Endothelial cell of umbilical vein (primary cell): ENCODE results near the gene CCDC57.

Experiments used
- CTCF ChIP-seq, 2 donors: IDR thresholded peaks; 1 replicate in 1 of 2; 2 replicates in 1 of 2; pipeline ENCODE4 v1.5.1; 2011; ENCODE audit warnings: low read length in 2 of 2, mild to moderate bottlenecking in 2 of 2, moderate library complexity in 2 of 2, control low read depth in 1 of 2, inconsistent platforms in 1 of 2, low read depth in 1 of 2; ENCODE audit not compliant: insufficient read depth in 1 of 2; ENCODE audit errors: extremely low read depth in 1 of 2
- EZH2 ChIP-seq: IDR thresholded peaks from 2 replicates; pipeline ENCODE4 v1.6.1; 2012; ENCODE audit warnings: borderline replicate concordance, low read depth, mild to moderate bottlenecking, moderate library complexity, low read length, inconsistent platforms; ENCODE audit not compliant: severe bottlenecking
- FOS ChIP-seq: IDR thresholded peaks from 2 replicates; pipeline ENCODE4 v1.6.1; 2011; ENCODE audit warnings: mild to moderate bottlenecking, low read length, moderate library complexity, borderline replicate concordance; ENCODE audit not compliant: insufficient read depth
- MYC ChIP-seq: IDR thresholded peaks from one replicate; pipeline ENCODE4 v1.6.1; 2011; ENCODE audit warnings: mild to moderate bottlenecking, low read depth, low read length
- POLR2A ChIP-seq: IDR thresholded peaks from 2 replicates; pipeline ENCODE4 v1.6.1; 2012; ENCODE audit warnings: low read depth, mild to moderate bottlenecking, control low read depth, low read length
- POLR2AphosphoS5 ChIP-seq: IDR thresholded peaks from 2 replicates; pipeline ENCODE4 v1.6.1; 2012; ENCODE audit warnings: low read depth, mild to moderate bottlenecking, control low read depth, low read length, moderate library complexity; ENCODE audit not compliant: insufficient read depth

GRCh38 chr17:82238472-82239201, 26.0 kb upstream of the CCDC57 start:
- TF ChIP-seq FOS (no peak), MYC (no peak), CTCF (IDR thresholded peaks at IDR 0.05; ENCODE audit: extremely low read depth in 1 of 2, insufficient read depth in 1 of 2, low read depth in 1 of 2, low read length in 2 of 2) (no peak), POLR2AphosphoS5 (peak; percentile 25), POLR2A (no peak), EZH2 (no peak)
